PFSK-1 (cell line): Measurements from ENCODE around the gene MOB1A.

Experiments
- FOXP2 ChIP-seq: optimal IDR thresholded peaks from 2 replicates; pipeline ENCODE3; 2011; ENCODE audit warnings: borderline replicate concordance, control low read depth, inconsistent platforms; ENCODE audit not compliant: insufficient read depth; ENCODE audit errors: extremely low read length, extremely low read depth
- POLR2AphosphoS5 ChIP-seq: IDR thresholded peaks from 2 replicates; pipeline ENCODE4 v1.6.1; 2012; ENCODE audit warnings: low read depth, mild to moderate bottlenecking, control low read depth, low read length, moderate library complexity
- SIN3A ChIP-seq: IDR thresholded peaks from 2 replicates; pipeline ENCODE4 v1.6.1; 2012; ENCODE audit warnings: mild to moderate bottlenecking, low read length, moderate library complexity, borderline replicate concordance; ENCODE audit not compliant: insufficient read depth
- TAF1 ChIP-seq: IDR thresholded peaks from 2 replicates; pipeline ENCODE4 v1.6.1; 2012; ENCODE audit warnings: low read length, control low read depth, borderline replicate concordance; ENCODE audit not compliant: insufficient read depth
- TF ChIP-seq, protein P1 (sequence below), 2 experiments: IDR thresholded peaks; 2 replicates each; pipeline versions ENCODE4 v1.6.1 to v1.8.0; 2011 to 2012; ENCODE audit warnings: low read depth in 2 of 2, low read length in 2 of 2, control low read depth in 1 of 2, inconsistent platforms in 1 of 2, mild to moderate bottlenecking in 1 of 2, moderate library complexity in 1 of 2; ENCODE audit not compliant: insufficient read depth in 1 of 2

The MOB1A gene

DNA sequence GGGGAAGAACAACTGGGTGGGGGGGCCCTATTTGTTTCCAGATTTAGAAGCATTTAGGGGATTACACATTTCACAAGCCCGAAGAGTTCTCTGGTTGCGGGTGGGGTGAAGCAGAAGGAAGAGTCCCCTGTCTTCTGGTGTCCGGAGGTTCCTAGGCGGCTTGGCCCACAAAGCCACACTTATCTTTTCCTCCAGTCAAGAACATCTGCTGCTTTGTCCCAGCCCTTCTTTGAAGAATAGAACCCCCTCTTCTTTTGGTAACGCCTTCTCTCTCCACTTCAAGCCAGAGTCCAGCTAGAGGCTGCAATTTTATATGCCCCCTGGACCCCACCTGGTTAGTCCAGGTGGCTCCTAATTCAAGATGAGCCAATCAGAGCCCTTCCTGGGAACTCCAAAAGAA lies 46.8 kb downstream of the MOB1A start:
- TF ChIP-seq TAF1 (no peak), SIN3A (no peak), POLR2AphosphoS5 (no peak), FOXP2 (no peak)
- TF ChIP-seq, protein P1, sequence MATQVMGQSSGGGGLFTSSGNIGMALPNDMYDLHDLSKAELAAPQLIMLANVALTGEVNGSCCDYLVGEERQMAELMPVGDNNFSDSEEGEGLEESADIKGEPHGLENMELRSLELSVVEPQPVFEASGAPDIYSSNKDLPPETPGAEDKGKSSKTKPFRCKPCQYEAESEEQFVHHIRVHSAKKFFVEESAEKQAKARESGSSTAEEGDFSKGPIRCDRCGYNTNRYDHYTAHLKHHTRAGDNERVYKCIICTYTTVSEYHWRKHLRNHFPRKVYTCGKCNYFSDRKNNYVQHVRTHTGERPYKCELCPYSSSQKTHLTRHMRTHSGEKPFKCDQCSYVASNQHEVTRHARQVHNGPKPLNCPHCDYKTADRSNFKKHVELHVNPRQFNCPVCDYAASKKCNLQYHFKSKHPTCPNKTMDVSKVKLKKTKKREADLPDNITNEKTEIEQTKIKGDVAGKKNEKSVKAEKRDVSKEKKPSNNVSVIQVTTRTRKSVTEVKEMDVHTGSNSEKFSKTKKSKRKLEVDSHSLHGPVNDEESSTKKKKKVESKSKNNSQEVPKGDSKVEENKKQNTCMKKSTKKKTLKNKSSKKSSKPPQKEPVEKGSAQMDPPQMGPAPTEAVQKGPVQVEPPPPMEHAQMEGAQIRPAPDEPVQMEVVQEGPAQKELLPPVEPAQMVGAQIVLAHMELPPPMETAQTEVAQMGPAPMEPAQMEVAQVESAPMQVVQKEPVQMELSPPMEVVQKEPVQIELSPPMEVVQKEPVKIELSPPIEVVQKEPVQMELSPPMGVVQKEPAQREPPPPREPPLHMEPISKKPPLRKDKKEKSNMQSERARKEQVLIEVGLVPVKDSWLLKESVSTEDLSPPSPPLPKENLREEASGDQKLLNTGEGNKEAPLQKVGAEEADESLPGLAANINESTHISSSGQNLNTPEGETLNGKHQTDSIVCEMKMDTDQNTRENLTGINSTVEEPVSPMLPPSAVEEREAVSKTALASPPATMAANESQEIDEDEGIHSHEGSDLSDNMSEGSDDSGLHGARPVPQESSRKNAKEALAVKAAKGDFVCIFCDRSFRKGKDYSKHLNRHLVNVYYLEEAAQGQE (IDR thresholded peaks at IDR 0.05; ENCODE audit: insufficient read depth in 1 of 2, low read depth in 2 of 2, low read length in 2 of 2) = no peak

DNA sequence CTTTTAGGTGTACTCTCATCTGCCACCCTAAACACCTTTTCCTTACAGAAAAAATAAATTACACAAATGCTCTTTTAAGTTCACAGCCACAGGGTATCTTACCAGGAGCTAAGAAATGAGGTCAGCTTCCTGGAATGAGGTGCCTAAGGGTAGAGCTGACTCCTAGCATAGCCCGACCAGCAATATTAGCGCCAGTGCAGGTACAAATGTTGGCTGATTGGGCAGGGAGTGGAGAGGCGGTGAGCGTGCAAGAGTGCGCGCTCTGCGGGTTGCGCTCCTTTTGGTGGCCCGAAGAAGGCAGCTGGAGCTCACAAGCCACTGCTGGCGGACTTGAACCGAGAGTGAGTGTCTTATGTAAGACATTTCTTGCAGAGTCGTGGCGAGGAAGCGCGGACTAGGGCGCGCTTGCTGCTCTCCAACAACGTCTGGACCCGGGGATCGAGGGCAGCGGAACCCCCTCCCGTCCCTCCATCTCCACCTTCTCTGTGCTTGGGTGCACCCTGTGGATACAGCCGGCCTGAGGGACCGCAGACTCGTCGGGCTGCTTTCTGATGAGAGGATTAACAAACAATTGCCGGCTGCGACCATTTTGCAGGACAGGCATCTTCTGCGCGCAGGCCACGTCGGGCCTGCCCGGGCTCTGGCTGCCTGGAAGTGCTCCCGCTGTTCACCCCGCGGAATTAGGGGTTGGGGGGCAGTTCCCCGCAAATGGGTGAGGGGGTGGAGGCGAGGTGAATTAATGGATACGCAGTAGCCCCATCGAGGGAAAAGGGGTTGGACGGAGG lies 48.3 kb downstream of the MOB1A start:
- no peak for TF ChIP-seq FOXP2
- TF ChIP-seq, protein P1 (IDR thresholded peaks at IDR 0.05; ENCODE audit: insufficient read depth in 1 of 2, low read depth in 2 of 2, low read length in 2 of 2) = no peak
- no peak for TF ChIP-seq SIN3A
- no peak for TF ChIP-seq POLR2AphosphoS5
- no peak for TF ChIP-seq TAF1

DNA sequence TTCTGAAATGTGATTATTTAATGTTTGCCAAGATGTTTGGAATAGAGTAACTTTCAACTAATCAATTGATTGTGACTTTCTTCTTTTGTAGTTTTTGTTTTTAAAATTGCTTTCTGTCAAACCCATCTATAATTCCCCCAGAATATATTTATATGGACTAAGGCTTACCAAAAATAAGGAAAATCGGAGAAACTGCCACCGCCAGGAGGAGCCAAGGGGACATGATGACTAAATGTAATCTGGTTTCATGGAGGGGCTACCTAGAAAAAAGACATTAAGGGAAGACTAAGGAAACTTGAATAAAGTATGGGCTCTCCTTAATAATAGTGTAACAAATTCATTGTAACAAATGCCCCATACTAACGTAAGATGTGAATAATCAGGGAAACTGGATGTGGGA lies 50.5 kb downstream of the MOB1A start:
- TF ChIP-seq, protein P1 (IDR thresholded peaks at IDR 0.05; ENCODE audit: insufficient read depth in 1 of 2, low read depth in 2 of 2, low read length in 2 of 2) = no peak
- TF ChIP-seq SIN3A (no peak), FOXP2 (no peak), POLR2AphosphoS5 (no peak), TAF1 (no peak)

DNA sequence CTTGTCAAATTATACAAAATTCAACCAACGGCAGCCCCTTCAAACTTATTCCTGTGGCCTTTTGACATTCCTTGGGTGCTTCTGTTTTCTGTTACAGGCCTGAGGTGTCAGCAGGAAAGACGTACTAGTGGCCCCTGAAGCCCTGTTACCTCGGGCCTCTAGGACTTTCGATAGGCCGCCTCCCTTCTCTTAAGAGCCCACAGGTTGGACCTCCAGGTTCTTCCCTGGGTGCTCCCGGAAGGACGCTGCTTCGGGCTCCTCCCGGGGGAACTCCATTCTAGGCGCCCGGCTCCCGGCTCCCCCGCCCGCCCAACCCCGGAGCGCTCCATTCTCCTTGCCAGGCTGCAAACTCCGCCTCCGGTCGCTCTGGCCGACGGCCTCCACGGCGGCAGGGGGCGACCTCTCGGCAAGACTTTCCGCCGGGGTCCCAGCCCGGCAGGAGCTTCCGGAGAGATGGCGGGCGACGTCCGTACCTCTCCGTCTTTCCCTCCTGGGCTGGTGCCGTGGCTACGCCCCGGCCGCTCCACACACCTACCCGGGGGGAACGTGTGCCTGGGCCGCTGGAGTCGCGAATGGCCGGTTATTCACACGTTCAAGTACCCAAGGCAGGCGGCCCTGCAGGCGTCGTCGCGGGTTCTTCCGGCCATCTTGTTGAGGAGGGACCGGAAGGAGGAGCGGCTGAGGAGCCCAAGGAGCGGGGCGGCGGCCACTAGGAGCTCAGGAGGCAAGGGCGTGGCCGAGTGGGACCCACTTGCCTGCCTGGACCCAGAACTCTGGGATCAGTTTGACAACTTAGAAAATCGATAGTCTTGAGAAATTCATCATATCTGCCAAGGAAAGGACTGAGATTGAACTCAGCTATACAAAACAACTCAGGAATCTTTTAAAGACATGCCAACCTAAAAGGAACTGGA lies 58.5 kb downstream of the MOB1A start:
- TF ChIP-seq SIN3A (no peak), FOXP2 (no peak), TAF1 (no peak), POLR2AphosphoS5 (no peak)
- TF ChIP-seq, protein P1 (IDR thresholded peaks at IDR 0.05; ENCODE audit: insufficient read depth in 1 of 2, low read depth in 2 of 2, low read length in 2 of 2) = no peak
